ENCODE results near the gene MINDY3. TPM values are rescaled to one million over a fixed set of nuclear protein-coding genes. Genes with fewer than 3 reads are reported as not detected.
"Not testable (repeated sequence)": the region's sequence is repeated elsewhere in the genome, so short reads cannot be mapped to it uniquely, and the experiment has no call there.

The MINDY3 gene
- polyA plus RNA-seq, 1 experiment = 28.7 TPM

DNA sequence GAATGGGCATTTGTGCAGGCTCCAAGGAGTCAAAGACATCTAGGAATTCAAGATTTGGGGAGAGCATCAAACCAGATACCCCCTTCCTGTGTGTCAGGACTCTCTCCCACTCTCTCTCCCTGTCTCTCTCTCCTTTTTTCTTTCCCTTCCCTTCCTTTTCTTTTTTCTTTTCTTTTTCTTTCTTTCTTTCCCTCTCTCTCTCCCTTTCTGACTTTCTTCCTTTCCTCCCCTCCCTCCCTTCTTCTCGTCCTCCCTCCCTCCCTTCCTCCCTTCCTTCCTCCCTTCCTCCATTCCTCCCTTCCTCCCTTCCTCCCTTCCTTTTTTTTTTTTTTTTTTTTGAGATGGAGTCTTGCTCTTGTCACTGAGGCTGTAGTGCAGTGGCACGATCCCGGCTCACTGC, 24.1 kb upstream of the MINDY3 start:
- ChIA-PET POLR2A (no interaction called here), CTCF (interaction anchor here (1.5 kb wide), 1 partner anchor 18 kb away, joined by 5 read pairs; no protein-coding TSS in a partner anchor)
- Histone ChIP-seq H3K4me3 (ENCODE audit: low read depth, low read length) (no peak overlapping the region), H3K9me3 (ENCODE audit: control insufficient read depth, insufficient read depth, low read length) (no peaks in the 10 kb centered on the region), H3K27ac (ENCODE audit: low read depth, low read length) (no peak overlapping the region), H3K27me3 (ENCODE audit: control insufficient read depth, insufficient read depth, low read length) (peaks cover 5% of the 10 kb centered on the region)
- TF ChIP-seq, protein P1, sequence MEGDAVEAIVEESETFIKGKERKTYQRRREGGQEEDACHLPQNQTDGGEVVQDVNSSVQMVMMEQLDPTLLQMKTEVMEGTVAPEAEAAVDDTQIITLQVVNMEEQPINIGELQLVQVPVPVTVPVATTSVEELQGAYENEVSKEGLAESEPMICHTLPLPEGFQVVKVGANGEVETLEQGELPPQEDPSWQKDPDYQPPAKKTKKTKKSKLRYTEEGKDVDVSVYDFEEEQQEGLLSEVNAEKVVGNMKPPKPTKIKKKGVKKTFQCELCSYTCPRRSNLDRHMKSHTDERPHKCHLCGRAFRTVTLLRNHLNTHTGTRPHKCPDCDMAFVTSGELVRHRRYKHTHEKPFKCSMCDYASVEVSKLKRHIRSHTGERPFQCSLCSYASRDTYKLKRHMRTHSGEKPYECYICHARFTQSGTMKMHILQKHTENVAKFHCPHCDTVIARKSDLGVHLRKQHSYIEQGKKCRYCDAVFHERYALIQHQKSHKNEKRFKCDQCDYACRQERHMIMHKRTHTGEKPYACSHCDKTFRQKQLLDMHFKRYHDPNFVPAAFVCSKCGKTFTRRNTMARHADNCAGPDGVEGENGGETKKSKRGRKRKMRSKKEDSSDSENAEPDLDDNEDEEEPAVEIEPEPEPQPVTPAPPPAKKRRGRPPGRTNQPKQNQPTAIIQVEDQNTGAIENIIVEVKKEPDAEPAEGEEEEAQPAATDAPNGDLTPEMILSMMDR (IDR thresholded peaks at IDR 0.05; ENCODE audit: low read depth, low read length) = no peak
- no peak for DNase-seq (ENCODE audit: low read depth, low spot score)

DNA sequence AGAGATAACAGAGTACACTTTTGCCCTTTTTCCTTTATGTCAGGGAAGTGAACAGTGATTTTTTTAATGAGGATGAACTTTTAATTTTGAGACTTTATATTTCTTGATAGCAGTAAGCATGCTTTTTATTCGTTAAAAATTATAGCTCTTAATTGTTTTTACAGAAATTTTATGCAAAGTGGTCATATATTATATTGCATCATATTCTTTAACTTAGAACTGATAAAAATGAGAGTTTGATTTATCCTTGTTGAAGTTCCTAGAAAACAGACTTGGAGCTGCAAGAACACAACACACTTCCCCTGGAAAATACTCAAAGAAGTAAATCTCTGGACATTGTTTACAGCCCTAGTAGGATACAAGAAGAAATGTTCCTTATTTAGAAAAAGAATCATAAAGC, 21.2 kb upstream of the MINDY3 start:
- H3K27me3 ChIP-seq (ENCODE audit: control insufficient read depth, insufficient read depth, low read length) = peaks cover 5% of the 10 kb centered on the region
- DNase-seq (ENCODE audit: low read depth, low spot score) = no peak
- no peak overlapping the region for H3K4me3 ChIP-seq (ENCODE audit: low read depth, low read length)
- H3K27ac ChIP-seq (ENCODE audit: low read depth, low read length) = no peak overlapping the region
- ChIA-PET CTCF (interaction anchor here (0.6 to 1.6 kb wide), 2 partner anchors 16 to 21 kb away, joined by 3 to 11 read pairs; no protein-coding TSS in a partner anchor), POLR2A (no interaction called here)
- TF ChIP-seq, protein P1 (IDR thresholded peaks at IDR 0.05; ENCODE audit: low read depth, low read length) = no peak
- no peaks in the 10 kb centered on the region for H3K9me3 ChIP-seq (ENCODE audit: control insufficient read depth, insufficient read depth, low read length)

DNA sequence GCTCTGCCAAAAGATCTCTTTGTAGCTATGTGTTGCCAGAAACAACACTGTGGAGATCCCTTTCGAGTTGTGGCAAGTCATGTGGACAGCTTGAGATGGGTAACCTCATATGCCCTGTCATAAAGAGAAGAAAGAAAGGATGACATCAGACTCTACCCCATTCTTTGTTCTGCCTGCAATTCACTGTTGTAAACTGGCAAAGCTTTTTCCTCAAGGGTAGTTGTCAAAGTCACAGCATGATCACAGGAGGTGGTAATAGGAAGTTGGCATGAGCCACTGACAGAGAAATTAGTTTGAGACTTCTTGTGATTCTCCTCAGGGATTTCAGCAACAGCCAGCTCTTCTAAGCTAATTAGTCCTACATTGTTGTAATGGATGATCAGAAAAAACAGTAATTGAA, 19.4 kb upstream of the MINDY3 start:
- Histone ChIP-seq H3K27ac (ENCODE audit: low read depth, low read length) (no peak overlapping the region), H3K4me3 (ENCODE audit: low read depth, low read length) (no peak overlapping the region), H3K27me3 (ENCODE audit: control insufficient read depth, insufficient read depth, low read length) (peaks cover 3% of the 10 kb centered on the region), H3K9me3 (ENCODE audit: control insufficient read depth, insufficient read depth, low read length) (no peaks in the 10 kb centered on the region)
- ChIA-PET CTCF (interaction anchor here (0.7 to 2.8 kb wide), 5 partner anchors 12 to 933 kb away, joined by 3 to 13 read pairs (median 3); no protein-coding TSS in a partner anchor), POLR2A (no interaction called here)
- TF ChIP-seq, protein P1 (IDR thresholded peaks at IDR 0.05; ENCODE audit: low read depth, low read length) = no peak
- no peak for DNase-seq (ENCODE audit: low read depth, low spot score)

DNA sequence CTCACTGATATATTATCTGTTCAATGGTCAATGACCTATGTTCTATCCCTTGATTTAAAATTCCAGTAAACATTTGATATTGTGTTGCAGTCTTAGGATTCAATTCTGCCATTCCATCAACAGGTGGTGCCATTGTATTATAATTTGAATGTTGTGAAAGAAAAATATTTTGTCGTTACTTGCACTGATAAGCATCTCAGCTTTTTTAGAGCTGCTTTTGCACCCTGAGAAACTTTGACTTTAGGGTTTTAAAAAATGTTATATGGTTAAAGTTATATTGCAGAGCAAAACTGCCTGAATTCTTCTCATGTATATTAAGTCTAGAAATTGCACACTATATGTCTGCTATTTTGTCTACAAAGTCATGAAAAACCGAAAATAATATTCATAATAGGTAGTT, 18.8 kb upstream of the MINDY3 start:
- Histone ChIP-seq H3K4me3 (ENCODE audit: low read depth, low read length) (no peak overlapping the region), H3K27ac (ENCODE audit: low read depth, low read length) (no peak overlapping the region), H3K27me3 (ENCODE audit: control insufficient read depth, insufficient read depth, low read length) (peaks cover 3% of the 10 kb centered on the region), H3K9me3 (ENCODE audit: control insufficient read depth, insufficient read depth, low read length) (no peaks in the 10 kb centered on the region)
- TF ChIP-seq, protein P1 (IDR thresholded peaks at IDR 0.05; ENCODE audit: low read depth, low read length) = peak; percentile 64
- POLR2A ChIA-PET = no interaction called here
- CTCF ChIA-PET = interaction anchor here (0.7 to 2.8 kb wide), 4 partner anchors 12 to 666 kb away, joined by 3 to 13 read pairs (median 6); no protein-coding TSS in a partner anchor
- no peak for DNase-seq (ENCODE audit: low read depth, low spot score)

DNA sequence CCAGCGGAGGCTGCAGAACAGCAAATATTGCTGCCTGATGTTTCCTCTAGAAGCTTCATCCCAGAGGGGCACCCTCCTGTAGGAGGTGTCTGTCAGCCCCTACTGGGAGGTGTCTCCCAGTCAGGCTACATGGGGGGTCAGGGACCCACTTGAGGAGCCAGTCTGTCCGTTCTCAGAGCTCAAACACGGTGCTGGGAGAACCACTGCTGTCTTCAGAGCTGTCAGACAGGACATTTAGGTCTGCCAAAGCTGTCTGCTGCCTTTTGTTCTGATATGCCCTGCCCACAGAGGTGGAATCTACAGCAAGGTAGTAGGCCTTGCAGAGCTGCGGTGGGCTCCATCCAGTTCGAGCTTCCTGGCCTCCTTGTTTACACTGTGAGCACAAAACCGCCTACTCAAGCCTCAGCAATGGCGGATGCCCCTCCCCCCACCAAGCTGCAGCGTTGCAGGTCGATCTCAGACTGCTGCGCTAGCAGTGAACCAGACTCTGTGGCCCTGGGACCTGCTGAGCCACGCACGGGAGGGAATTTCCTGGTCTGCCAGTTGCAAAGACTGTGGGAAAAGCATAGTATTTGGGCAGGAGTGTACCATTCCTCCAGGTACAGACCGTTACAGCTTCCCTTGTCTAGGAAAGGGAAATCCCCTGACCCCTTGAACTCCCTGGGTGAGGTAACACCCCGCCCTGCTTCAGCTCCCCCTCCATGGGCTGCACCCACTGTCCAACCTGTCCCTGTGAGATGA, 17.7 kb upstream of the MINDY3 start:
- ChIA-PET CTCF (interaction anchor here (0.7 to 2.8 kb wide), 3 partner anchors 24 to 900 kb away, joined by 3 to 13 read pairs (median 3); no protein-coding TSS in a partner anchor), POLR2A (no interaction called here)
- H3K9me3 ChIP-seq (ENCODE audit: control insufficient read depth, insufficient read depth, low read length) = no peaks in the 10 kb centered on the region
- TF ChIP-seq, protein P1 (IDR thresholded peaks at IDR 0.05; ENCODE audit: low read depth, low read length) = no peak
- no peak for DNase-seq (ENCODE audit: low read depth, low spot score)
- H3K27ac ChIP-seq (ENCODE audit: low read depth, low read length) = no peak overlapping the region
- no peak overlapping the region for H3K4me3 ChIP-seq (ENCODE audit: low read depth, low read length)
- H3K27me3 ChIP-seq (ENCODE audit: control insufficient read depth, insufficient read depth, low read length) = peaks cover 3% of the 10 kb centered on the region

DNA sequence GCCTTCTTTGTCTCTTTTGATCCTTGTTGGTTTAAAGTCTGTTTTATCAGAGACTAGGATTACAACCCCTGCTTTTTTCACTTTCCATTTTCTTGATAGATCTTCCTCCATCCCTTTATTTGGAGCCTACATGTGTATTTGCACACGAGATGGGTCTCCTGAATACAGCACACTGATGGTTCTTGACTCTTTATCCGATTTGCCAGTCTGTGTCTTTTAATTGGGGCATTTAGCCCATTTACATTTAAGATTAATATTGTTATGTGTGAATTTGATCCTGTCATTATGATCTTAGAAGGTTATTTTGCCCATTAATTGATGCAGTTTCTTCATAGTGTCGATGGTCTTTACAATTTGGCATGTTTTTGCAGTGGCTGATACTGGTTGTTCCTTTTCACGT, 16.0 kb upstream of the MINDY3 start:
- H3K27ac ChIP-seq (ENCODE audit: low read depth, low read length); H3K4me3 ChIP-seq (ENCODE audit: low read depth, low read length); H3K9me3 ChIP-seq (ENCODE audit: control insufficient read depth, insufficient read depth, low read length); H3K27me3 ChIP-seq (ENCODE audit: control insufficient read depth, insufficient read depth, low read length); POLR2A ChIA-PET; DNase-seq (ENCODE audit: low read depth, low spot score); CTCF ChIA-PET: not testable (repeated sequence)

DNA sequence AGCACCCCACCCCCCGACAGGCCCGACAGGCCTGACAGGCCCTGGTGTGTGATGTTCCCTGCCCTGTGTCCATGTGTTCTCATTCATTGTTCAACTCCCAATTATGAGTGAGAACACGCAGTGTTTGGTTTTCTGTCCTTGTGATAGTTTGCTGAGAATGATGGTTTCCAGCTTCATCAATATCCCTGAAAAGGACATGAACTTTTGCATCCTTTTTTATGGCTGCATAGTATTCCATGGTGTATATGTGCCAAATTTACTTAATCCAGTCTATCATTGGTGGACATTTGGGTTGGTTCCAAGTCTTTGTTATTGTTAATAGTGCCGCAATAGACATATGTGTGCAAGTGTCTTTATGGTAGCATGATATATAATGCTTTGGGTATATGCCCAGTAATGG, 12.3 kb upstream of the MINDY3 start:
- H3K27me3 ChIP-seq (ENCODE audit: control insufficient read depth, insufficient read depth, low read length); H3K9me3 ChIP-seq (ENCODE audit: control insufficient read depth, insufficient read depth, low read length); POLR2A ChIA-PET; H3K27ac ChIP-seq (ENCODE audit: low read depth, low read length); H3K4me3 ChIP-seq (ENCODE audit: low read depth, low read length); CTCF ChIA-PET; DNase-seq (ENCODE audit: low read depth, low spot score): not testable (repeated sequence)

Data from AG04450 (cell line).